Ramos (cell line): Measurements from ENCODE around the gene XYLT1.

Source experiments
- in situ Hi-C: fragments of 300-500 bp; cut with MboI; formaldehyde crosslinking; loops from one replicate; pipeline ENCODE4 v1.14.3; 2022; ENCODE audit warnings: low sequenced_read_pairs; ENCODE audit not compliant: unreplicated experiment

XYLT1 gene

GRCh38 chr16:17251496-17251895 is 219.3 kb downstream of the XYLT1 start:
- in situ Hi-C loops = no loop called here

DNA sequence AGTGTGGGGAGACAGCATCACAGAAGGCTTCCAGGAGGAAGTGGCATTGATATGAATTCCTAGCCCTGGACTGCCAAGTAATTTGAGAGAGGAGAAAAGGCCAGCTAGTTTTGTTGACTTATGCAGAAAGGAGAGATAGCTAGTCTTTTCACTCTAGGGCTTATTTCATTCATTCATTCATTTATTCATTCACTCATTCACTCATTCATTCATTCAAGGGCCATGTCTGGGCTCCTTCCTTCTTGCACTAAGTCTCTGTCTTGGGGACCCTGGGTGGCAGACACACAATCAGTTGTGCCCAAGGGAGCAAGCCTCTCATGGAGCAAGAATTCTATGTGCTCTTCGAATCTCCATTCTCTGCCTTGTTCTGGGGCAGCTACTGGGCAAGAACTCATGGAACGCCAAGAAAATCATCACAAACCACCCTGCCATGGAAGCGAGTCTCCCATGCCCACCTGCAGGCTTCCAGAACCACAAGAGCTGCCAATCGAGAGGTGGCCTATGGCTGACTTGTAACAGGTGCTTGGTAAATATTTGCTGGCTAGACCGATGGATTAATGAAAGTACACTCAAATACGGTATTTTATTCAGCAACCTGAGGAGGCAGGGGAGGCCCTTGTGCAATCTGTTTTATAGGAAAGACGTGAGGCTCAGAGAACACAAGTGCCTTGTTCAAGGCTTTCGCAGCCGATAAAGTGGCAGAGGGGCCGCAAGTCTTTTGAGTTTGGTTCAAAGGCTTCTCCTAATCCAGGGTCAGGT is 223.6 kb downstream of the XYLT1 start:
- in situ Hi-C loops = no loop called here

DNA sequence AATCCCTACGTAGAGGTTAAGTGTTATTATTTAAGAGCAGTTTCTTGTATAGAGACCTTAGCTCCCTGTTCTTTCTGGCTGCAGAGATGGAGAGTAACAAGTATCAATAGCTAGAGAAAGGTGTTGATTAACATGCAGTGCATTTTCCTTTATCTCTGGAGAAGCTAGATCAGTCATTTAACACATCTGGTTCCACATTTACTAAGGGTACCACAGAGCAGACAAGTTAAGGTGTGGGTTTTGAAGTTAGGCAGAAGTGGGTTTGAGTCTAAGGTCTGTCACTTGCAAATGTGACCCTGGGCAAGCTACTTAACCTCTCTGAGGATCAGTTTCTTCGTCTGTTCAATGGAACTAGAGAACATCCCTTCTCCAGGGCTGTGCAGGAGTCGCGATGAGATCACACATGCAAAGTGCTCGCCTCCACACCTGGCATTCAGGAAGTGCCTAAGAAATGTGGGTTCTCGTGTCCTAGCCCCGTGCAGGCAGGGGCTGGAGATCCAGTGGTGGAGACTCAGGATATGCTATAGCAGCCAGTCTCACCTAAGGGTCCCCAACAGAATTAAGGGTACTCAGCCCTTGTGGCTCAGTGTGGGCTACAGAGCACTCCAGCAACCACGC is 224.4 kb downstream of the XYLT1 start:
- in situ Hi-C loops = no loop called here

- in situ Hi-C loops = no loop called here
Measured at GRCh38 chr16:17245776-17246175, 225.0 kb downstream of the XYLT1 start.

DNA sequence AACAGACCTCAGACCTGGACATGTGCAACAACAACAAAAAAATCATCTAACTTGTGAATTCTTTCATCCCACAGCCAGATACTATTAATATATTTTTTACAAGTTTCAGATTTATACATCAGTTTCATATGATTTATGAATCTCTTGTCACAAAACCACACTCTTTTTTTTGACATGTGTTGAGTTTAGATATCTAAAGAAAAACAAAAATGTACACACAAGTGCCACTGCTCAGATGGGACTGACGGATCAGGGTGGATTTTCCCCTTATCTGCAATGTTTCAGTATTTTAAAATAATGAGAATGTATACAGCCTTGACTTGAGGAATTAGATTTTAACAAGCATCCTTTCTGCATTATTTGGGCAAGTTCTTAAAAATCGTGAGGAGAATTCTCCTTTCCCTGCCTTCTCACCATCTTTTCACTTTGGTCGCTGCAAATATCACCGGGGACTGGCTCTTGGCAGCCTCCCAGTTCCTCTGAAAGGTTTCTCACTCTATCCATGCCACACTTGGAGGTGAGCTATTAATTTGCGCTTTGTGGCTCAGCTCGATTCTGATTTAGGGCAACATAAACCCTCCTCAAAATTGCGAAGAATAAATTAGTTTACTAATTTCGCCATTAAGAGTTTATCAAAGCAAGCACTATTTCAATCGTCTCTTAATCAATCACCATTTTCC is 225.7 kb downstream of the XYLT1 start:
- in situ Hi-C loops = no loop called here

DNA sequence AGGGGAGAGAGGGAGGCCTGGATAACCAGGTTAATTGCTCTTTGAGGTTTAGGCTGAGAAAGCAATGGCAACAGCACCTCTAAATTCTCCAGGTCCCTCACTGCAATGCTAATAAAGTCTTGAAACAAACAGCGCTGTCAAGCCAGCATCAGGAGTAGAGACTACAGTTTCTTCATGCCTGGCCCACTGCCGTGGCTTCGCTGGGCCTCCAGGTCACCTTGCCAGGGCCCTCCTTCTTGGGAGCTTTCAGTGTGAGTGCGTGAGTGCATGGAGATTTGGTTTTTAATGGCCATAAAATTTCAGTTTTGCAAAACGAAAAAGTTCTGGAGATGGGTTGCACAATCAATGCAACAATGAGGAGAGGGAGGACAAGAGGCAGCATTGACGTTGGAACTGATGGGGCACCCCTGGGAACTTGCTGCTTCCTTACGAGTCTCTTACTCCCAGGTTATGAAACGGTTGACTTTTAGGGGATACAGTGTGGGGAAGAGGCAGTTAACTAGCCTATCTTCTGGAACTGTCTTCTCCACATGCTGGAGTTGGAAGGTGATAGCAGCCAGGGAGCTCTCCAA is 229.4 kb downstream of the XYLT1 start:
- in situ Hi-C loops = no loop called here

GRCh38 chr16:17238285-17239028 is 232.3 kb downstream of the XYLT1 start:
- in situ Hi-C loops = no loop called here

GRCh38 chr16:17237350-17237944 is 233.3 kb downstream of the XYLT1 start:
- in situ Hi-C loops = no loop called here

DNA sequence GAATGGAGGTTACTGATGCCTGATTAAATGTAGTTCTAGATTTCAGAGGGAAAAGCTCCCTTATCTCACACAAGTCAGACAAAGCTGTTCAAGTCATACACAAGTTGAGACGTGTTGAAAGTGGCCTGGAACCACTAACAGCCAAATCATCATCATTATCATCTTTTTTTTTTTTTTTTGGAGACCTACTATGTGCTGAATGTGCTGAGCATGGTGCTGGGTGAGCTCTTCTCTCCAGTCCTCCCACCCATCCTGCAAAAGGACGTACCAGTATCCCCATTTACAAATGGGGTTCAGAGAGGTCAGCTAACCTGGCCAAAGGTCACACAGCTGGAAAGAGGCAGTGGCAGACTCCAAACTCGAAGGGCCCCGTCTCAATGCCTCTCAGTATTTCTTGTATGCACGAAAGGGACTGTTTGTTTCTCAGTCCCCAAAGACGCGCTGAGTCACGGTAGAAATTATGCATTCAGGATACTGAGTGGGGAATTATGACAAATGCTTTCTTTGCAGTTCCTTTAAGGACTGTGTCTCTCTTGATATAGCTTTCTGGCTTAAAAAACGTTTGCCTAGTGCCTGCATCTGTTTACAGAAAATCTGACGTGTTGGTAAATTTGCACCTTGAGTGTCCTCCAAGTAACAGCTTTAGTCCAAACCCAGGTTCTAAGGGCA is 235.5 kb downstream of the XYLT1 start:
- in situ Hi-C loops = no loop called here

- in situ Hi-C loops = no loop called here
Measured at GRCh38 chr16:17233318-17234002, 237.3 kb downstream of the XYLT1 start.

DNA sequence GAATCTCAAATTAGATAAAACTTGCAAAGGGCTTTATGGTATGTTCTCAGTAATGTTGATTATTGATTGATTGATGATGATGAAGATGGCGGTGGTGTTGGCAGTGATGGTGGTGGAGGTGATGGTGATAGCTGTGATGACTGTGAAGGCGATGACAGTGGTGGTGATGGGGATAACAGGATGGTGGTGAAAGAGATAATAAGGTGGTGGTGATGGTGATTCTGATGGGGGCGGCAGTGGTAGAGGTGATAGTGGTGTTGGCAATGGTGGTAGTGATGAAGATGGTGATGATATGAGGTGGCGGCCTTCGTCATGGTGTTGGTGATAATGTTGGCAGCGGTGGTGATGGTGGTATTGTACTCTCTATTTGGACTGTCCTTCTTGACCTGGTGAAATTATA is 238.3 kb downstream of the XYLT1 start:
- in situ Hi-C loops = no loop called here

- in situ Hi-C loops = no loop called here
Measured at GRCh38 chr16:17231972-17232371, 238.8 kb downstream of the XYLT1 start.

- in situ Hi-C loops = no loop called here
Measured at GRCh38 chr16:17230932-17231581, 239.7 kb downstream of the XYLT1 start.

GRCh38 chr16:17229766-17230165 is 241.0 kb downstream of the XYLT1 start:
- in situ Hi-C loops = no loop called here

DNA sequence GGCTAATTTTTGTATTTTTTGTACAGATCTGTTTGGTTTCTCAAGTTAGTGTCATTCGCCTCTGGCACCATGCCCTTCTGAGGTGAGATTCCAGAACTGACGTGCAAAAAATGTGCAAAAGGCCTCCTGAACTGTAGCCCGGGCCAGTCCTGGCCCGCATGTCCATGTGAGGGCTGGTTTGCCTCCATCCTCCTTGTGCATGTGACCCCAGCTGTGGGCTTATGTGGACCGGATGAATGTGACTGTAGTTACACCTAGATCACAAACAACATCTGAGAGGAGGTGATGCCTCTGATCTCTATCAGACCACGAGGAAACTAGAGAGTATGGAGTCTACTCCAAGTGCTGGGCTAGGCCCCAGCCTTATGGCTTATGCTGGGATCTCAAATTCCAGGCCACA is 241.6 kb downstream of the XYLT1 start:
- in situ Hi-C loops = no loop called here

DNA sequence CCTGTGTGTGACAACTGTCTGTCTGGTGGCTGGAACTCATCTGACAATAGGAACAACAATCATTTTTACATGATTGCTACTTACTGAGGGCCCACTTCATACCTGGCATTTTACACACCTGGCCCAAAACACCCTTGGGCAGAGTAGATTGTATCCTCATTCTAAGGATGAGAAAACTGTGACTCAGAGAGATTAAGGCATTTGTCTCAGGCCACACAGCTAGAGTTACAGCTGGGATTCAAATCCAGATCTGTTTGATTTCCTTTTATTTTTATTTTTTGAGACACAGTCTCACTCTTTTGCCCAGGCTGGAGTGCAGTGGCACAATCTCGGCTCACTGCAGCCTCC is 242.1 kb downstream of the XYLT1 start:
- in situ Hi-C loops = no loop called here

DNA sequence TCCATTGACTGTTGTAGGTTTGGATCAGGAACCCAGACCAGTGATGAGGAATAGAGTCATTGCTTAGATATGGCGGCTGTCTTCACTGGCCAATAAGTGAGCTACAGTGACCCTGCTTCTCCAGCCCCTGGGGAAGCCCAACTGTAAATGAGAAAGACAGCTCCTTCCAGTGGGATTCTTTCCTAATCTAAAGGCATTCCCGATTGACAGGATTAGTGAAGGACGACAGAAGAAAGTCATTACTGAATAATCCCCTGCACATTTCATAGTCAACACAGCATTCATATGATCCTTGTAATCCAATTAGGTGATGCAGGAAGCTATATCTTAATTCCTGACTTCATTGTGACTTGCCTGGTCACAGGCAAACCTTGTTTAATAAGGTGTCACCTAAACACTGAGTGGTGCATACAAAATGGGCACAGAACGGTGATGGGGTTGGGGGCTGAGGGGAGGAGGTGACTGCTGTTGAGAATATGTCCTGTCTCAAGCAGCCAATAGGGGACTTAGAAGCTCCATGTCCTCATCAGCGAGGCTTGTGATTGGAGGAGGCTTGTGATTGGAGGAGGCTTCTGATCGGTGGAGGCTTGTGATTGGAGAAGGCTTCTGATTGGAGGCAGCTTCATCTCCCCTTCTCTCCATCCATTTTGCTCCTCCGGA is 242.6 kb downstream of the XYLT1 start:
- in situ Hi-C loops = no loop called here

GRCh38 chr16:17227278-17227677 is 243.5 kb downstream of the XYLT1 start:
- in situ Hi-C loops = no loop called here
